Osteoblast (primary cell): ENCODE data around the gene DGKB. TPM values are rescaled to one million over a fixed set of nuclear protein-coding genes. Genes with fewer than 3 reads are reported as not detected.

Experiments
- DNase-seq: peaks from one replicate; pipeline ENCODE4 v3.0.0; 2011; ENCODE audit warnings: low spot score, mixed read lengths; ENCODE audit not compliant: insufficient read length; ENCODE audit errors: missing footprints
- H2AFZ ChIP-seq: 2 replicates; pipeline ENCODE4 v1.6.0; 2011; ENCODE audit warnings: mild to moderate bottlenecking, low read length
- H3K27ac ChIP-seq: 2 replicates; pipeline ENCODE4 v1.5.1; 2011; ENCODE audit warnings: mild to moderate bottlenecking, low read depth, low read length, moderate library complexity
- H3K27me3 ChIP-seq: 2 replicates; pipeline ENCODE4 v1.6.0; 2012; ENCODE audit warnings: mild to moderate bottlenecking, control low read depth, inconsistent platforms, low read length, moderate library complexity; ENCODE audit not compliant: insufficient read depth
- H3K36me3 ChIP-seq: 2 replicates; pipeline ENCODE4 v1.5.1; 2011; ENCODE audit warnings: mild to moderate bottlenecking, low read length, control low read depth, moderate library complexity; ENCODE audit not compliant: insufficient read depth
- H3K4me1 ChIP-seq: 2 replicates; pipeline ENCODE4 v1.5.1; 2011; ENCODE audit warnings: mild to moderate bottlenecking, low read length, control low read depth, moderate library complexity; ENCODE audit not compliant: insufficient read depth
- H3K4me2 ChIP-seq: 2 replicates; pipeline ENCODE4 v1.6.0; 2011; ENCODE audit warnings: mild to moderate bottlenecking, low read length; ENCODE audit not compliant: insufficient read depth
- H3K4me3 ChIP-seq: fragments of 200-600 bp; sonication (generic); 3 replicates; pipeline ENCODE4 v1.5.1; 2012; ENCODE audit warnings: mild to moderate bottlenecking, low read length, inconsistent platforms; ENCODE audit not compliant: insufficient read depth
- H3K79me2 ChIP-seq: 2 replicates; pipeline ENCODE4 v1.6.0; 2012; ENCODE audit warnings: mild to moderate bottlenecking, low read length, control low read depth, inconsistent platforms; ENCODE audit not compliant: insufficient read depth
- H3K9me3 ChIP-seq: 2 replicates; pipeline ENCODE4 v1.5.1; 2011; ENCODE audit warnings: low read depth, low read length, control low read depth
- H4K20me1 ChIP-seq: 2 replicates; pipeline ENCODE4 v1.6.0; 2012; ENCODE audit warnings: mild to moderate bottlenecking, low read length, control low read depth; ENCODE audit not compliant: insufficient read depth
- total RNA-seq: library from RNA; depleted of rRNA; stranded (reverse); fragments of >200 nt; gene quantifications from 2 replicates; pipeline ENCODE4 v1.2.3, GENCODE V29; 2012
- TF ChIP-seq, protein P1 (sequence below): IDR thresholded peaks from 2 replicates; pipeline ENCODE4 v1.5.1; 2011; ENCODE audit warnings: mild to moderate bottlenecking, low read depth, low read length, moderate library complexity; ENCODE audit errors: extremely low read depth

DGKB gene
- total RNA-seq, 1 donor = 1.1 TPM

DNA sequence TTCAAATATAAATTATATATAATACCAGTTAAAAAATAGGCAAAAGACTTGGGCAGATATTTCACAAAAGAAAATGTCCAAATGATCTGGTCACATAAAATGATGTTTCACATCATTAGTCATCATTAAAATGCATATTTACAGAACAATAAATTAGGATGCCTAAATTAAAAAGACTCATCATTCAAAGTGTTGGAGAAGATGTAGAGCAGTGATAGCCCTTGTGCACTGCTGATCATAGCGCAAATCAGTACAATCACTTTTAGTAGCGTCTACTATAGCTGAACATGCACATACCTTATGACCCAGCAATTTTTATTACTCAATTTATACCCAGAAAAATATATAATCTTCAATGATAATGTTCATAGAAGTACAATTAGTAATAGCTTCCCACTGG is 579.8 kb downstream of the DGKB start:
- H2AFZ ChIP-seq = no peak overlapping the region
- no peak overlapping the region for H3K4me2 ChIP-seq
- DNase-seq = no peak
- H3K27ac ChIP-seq = no peak overlapping the region
- no peaks in the 10 kb centered on the region for H3K79me2 ChIP-seq
- H3K4me3 ChIP-seq = no peak overlapping the region
- H3K36me3 ChIP-seq = no peaks in the 10 kb centered on the region
- H3K9me3 ChIP-seq = no peaks in the 10 kb centered on the region
- TF ChIP-seq, protein P1, sequence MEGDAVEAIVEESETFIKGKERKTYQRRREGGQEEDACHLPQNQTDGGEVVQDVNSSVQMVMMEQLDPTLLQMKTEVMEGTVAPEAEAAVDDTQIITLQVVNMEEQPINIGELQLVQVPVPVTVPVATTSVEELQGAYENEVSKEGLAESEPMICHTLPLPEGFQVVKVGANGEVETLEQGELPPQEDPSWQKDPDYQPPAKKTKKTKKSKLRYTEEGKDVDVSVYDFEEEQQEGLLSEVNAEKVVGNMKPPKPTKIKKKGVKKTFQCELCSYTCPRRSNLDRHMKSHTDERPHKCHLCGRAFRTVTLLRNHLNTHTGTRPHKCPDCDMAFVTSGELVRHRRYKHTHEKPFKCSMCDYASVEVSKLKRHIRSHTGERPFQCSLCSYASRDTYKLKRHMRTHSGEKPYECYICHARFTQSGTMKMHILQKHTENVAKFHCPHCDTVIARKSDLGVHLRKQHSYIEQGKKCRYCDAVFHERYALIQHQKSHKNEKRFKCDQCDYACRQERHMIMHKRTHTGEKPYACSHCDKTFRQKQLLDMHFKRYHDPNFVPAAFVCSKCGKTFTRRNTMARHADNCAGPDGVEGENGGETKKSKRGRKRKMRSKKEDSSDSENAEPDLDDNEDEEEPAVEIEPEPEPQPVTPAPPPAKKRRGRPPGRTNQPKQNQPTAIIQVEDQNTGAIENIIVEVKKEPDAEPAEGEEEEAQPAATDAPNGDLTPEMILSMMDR = no peak
- H3K4me1 ChIP-seq = no peaks in the 10 kb centered on the region
- H3K27me3 ChIP-seq = no peaks in the 10 kb centered on the region
- no peaks in the 10 kb centered on the region for H4K20me1 ChIP-seq

- TF ChIP-seq, protein P1 = no peak
- no peak overlapping the region for H3K27ac ChIP-seq
- no peaks in the 10 kb centered on the region for H4K20me1 ChIP-seq
- no peak overlapping the region for H3K4me3 ChIP-seq
- H3K79me2 ChIP-seq = no peaks in the 10 kb centered on the region
- no peaks in the 10 kb centered on the region for H3K36me3 ChIP-seq
- no peaks in the 10 kb centered on the region for H3K27me3 ChIP-seq
- no peaks in the 10 kb centered on the region for H3K4me1 ChIP-seq
- no peak overlapping the region for H2AFZ ChIP-seq
- no peak overlapping the region for H3K4me2 ChIP-seq
- H3K9me3 ChIP-seq = no peaks in the 10 kb centered on the region
- peak; percentile 10 for DNase-seq
Observed at GRCh38 chr7:14321947-14322346, 580.6 kb downstream of the DGKB start.

DNA sequence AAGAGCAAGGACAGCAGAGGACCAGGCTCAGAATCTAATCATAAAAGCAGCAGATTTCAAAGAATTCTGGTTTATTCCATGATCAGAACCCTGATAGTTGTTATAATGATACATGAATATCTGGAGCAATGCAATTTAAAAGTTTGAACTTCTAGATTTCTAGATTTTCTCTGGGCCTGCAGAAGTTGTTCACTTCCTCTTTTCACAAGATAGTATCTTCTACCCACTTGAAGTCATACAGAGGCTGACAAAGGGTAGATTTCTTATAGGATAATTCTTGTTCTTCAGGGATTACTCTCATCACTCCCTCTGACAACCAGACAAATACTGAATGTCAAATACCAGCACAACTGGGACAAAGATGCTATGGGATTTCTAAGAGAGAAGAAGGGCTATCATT is 593.1 kb downstream of the DGKB start:
- no peaks in the 10 kb centered on the region for H4K20me1 ChIP-seq
- no peak overlapping the region for H3K4me2 ChIP-seq
- H3K27ac ChIP-seq = no peak overlapping the region
- no peaks in the 10 kb centered on the region for H3K36me3 ChIP-seq
- no peak overlapping the region for H2AFZ ChIP-seq
- no peaks in the 10 kb centered on the region for H3K4me1 ChIP-seq
- no peaks in the 10 kb centered on the region for H3K27me3 ChIP-seq
- peaks cover 2% of the 10 kb centered on the region for H3K9me3 ChIP-seq
- H3K79me2 ChIP-seq = no peaks in the 10 kb centered on the region
- no peak overlapping the region for H3K4me3 ChIP-seq
- TF ChIP-seq, protein P1 = no peak
- no peak for DNase-seq

GRCh38 chr7:14305233-14305866 is 597.2 kb downstream of the DGKB start:
- Histone ChIP-seq H2AFZ (no peak overlapping the region), H3K27ac (no peak overlapping the region), H3K79me2 (no peaks in the 10 kb centered on the region), H3K27me3 (no peaks in the 10 kb centered on the region), H3K9me3 (peaks cover 2% of the 10 kb centered on the region), H3K4me3 (no peak overlapping the region), H3K4me2 (no peak overlapping the region), H3K4me1 (no peaks in the 10 kb centered on the region), H3K36me3 (no peaks in the 10 kb centered on the region), H4K20me1 (no peaks in the 10 kb centered on the region)
- no peak for DNase-seq
- TF ChIP-seq, protein P1 = no peak
